Ascending aorta (tissue), 2 donors: Measurements from ENCODE around the gene PAX8. TPM values are rescaled to one million over a fixed set of nuclear protein-coding genes. Genes with fewer than 3 reads are reported as not detected.

Source experiments
- DNase-seq, 2 donors: peaks; one replicate each; pipeline ENCODE4 v3.0.0-alpha.2; 2019; ENCODE audit warnings: low spot score in 2 of 2
- H3K27ac ChIP-seq, 2 donors: fragments of 200-600 bp; sonication (generic); one replicate each; pipeline ENCODE4 v1.5.1; 2016 to 2017; ENCODE audit warnings: mild to moderate bottlenecking in 1 of 2
- H3K27me3 ChIP-seq: fragments of 200-600 bp; sonication (generic); one replicate; pipeline ENCODE4 v1.5.1; 2017
- H3K36me3 ChIP-seq, 2 donors: fragments of 200-600 bp; sonication (generic); one replicate each; pipeline ENCODE4 v1.5.1; 2016
- H3K4me1 ChIP-seq, 2 donors: fragments of 200-600 bp; sonication (generic); one replicate each; pipeline ENCODE4 v1.5.1; 2016 to 2017; ENCODE audit warnings: mild to moderate bottlenecking in 1 of 2
- H3K4me3 ChIP-seq, 2 donors: fragments of 200-600 bp; sonication (generic); one replicate each; pipeline ENCODE4 v1.5.1; 2016 to 2017; ENCODE audit warnings: mild to moderate bottlenecking in 1 of 2
- H3K9me3 ChIP-seq, 2 donors: fragments of 200-600 bp; sonication (generic); one replicate each; pipeline ENCODE4 v1.5.1; 2016
- CTCF ChIP-seq, 3 experiments: fragments of 200-600 bp in 2 of 3; fragments of 450-650 bp in 1 of 3; sonication (generic) in 2 of 3; IDR thresholded peaks; one replicate each; pipeline ENCODE4 v1.5.1; 2016 to 2019; ENCODE audit warnings: antibody characterized with exemption in 3 of 3, mild to moderate bottlenecking in 1 of 3, moderate library complexity in 1 of 3
- intact Hi-C: fragments of 100-400 bp; cut with DNase I; formaldehyde crosslinking; loops from one replicate; pipeline ENCODE4 v1.15.1; 2023
- total RNA-seq: library from RNA; depleted of rRNA; stranded (reverse); fragments of >200 nt; gene quantifications from one replicate; pipeline ENCODE4 v1.1.0, GENCODE V29; 2016

PAX8 gene
- total RNA-seq, 1 donor from 2014 or later, result 0.11 TPM

DNA sequence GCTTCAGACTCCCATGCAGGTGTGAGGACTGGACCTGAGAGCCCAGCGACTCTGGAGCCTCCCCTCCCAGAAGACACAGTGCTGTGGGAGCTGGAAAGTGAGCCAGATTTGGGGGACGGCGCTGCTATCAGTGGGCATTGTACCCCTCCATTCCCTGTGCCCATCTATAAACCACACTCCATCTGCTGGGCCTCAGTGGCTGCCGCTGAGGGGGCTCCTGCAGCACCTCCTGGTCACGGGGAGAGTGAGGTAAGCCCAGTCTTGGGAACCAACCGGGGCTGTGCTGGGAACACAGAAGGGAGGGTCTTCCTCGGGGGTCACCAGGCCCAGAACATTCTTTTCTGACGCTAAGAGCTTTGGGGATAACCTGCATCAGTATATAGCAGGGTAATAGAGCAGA lies 95.5 kb downstream of the PAX8 start:
- no peaks in the 10 kb centered on the region for H3K9me3 ChIP-seq
- no peak for DNase-seq
- no peaks in the 10 kb centered on the region for H3K36me3 ChIP-seq
- no peaks in the 10 kb centered on the region for H3K27me3 ChIP-seq
- TF ChIP-seq CTCF (IDR thresholded peaks at IDR 0.05), result no peak
- no peak overlapping the region for H3K4me3 ChIP-seq
- no peaks in the 10 kb centered on the region for H3K4me1 ChIP-seq
- no peak overlapping the region for H3K27ac ChIP-seq
- intact Hi-C loops, result no loop called here

DNA sequence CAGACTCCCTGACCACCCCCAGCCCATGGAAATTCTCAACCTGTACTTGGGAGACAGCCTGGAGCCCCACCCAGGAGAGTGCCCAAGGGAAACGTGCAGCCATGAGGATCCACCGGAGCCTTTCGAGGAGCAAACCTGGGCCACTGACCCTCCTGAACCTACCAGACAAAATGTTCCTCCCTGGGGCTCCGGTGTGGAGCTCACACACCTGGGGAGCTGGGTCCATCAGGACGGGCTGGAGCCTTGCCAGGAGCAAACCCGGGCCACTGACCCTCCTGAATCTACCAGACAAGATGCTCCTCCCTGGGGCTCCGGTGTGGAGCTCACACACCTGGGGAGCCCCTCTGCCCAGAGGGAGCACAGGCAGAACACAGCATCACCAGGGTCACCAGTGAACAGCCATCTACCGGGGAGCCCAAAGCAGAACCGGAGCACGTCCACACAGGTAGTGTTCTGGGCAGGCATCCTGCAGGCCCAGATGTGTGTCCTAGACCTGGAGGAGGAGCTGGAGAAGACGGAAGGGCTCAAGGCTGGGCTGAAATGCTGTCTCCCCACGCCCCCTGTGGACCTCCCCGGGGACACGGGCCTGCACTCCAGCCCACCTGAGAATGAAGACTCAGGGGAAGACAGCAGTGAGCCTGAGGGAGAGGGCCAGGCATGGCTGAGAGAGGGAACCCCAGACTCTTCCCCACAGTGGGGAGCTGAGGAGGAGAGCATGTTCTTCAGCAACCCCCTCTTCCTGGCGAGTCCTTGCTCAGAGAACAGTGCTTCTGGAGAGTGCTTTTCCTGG lies 96.1 kb downstream of the PAX8 start:
- H3K9me3 ChIP-seq, result no peaks in the 10 kb centered on the region

DNA sequence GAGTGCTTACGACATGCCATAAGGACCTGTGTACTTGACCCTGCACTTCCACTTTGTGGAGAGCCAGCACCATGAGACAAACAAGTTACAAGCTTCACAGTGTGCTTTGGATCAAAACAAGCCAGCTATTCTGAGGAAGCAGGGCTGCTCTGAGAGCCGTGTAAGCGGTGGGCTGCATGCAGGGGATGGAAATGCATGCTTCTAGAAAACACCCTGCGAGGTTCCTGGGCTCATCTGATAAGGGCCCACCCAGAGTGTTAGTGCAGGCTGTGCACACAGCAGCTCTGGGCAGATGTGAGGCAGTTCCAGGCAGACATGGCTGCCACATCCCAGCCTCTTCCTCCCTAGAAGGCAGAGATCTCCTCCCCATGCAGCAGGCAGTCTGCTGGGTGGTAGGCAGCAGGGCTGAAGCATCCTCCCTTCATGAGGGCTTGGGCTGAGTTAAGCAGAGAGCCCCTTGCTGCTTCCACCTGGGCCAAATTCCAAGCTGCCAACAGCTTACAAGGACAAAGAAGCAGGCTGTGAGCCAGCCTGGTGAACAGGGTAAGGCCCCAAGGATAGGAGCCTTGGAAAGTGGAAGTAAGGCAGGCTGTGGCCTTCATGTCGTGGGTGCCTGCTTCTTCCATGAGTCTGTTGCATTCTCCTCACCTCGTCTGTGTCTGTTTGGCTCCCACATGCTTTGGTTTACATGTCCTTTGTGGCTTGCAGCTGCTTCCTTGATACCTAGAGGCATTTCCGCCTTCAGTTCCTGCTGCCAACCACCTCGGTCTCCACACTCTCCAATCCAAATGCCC lies 97.3 kb downstream of the PAX8 start:
- Histone ChIP-seq H3K9me3 (no peaks in the 10 kb centered on the region), H3K36me3 (no peaks in the 10 kb centered on the region), H3K4me1 (no peaks in the 10 kb centered on the region), H3K4me3 (no peak overlapping the region), H3K27me3 (no peaks in the 10 kb centered on the region), H3K27ac (no peak overlapping the region)
- TF ChIP-seq CTCF (IDR thresholded peaks at IDR 0.05), result no peak
- no peak for DNase-seq
- intact Hi-C loops, result no loop called here

More for the DNA sequence above, 96.1 kb downstream of the PAX8 start:
- Histone ChIP-seq H3K4me1 (no peaks in the 10 kb centered on the region), H3K4me3 (no peak overlapping the region), H3K36me3 (no peaks in the 10 kb centered on the region), H3K27me3 (no peaks in the 10 kb centered on the region), H3K27ac (no peak overlapping the region)
- no peak for TF ChIP-seq CTCF (IDR thresholded peaks at IDR 0.05)
- DNase-seq, result no peak
- intact Hi-C loops, result no loop called here

DNA sequence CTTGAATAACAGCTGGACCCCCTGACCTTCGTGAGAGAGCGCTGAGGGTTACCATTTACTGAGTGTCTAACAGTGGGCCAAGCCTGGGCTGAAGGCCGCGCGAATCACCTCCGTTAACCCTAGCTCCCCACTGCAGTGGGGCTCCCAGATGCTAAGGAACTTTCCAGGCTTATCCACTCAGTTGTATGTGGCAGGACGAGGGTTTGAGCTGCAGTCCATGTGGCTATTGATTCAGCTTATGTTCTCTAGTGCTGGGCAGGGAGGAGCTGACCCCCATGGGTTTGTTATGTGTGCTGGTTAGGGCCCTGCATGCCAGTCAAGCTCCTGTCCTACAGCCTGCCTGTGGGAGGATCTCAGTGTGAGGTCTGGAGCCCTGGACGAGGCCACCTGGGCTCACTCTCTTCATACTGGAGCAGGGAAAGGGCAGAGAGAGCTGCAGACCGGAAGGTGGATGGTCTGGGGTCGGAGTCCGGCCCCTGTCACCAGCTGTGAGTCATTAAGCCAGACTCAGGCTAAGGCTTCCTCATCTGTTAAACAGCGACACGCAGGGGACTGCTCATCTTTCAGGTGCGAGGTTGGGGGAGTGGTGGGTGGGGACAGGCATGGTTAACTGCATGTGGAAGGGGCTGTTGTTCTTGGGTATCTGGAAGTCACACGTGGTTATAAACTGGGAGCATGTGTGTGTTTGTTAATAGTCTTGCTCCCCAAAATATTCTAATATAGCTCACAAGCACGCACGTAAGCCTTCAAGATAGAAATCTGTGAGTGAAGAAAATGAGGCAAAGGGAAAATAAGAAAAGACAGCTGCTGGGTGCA lies 98.4 kb downstream of the PAX8 start:
- H3K4me1 ChIP-seq, result no peaks in the 10 kb centered on the region
- H3K27ac ChIP-seq, result no peak overlapping the region
- no peak overlapping the region for H3K4me3 ChIP-seq
- no peaks in the 10 kb centered on the region for H3K9me3 ChIP-seq
- intact Hi-C loops, result no loop called here
- H3K27me3 ChIP-seq, result no peaks in the 10 kb centered on the region
- DNase-seq, result no peak
- no peak for TF ChIP-seq CTCF (IDR thresholded peaks at IDR 0.05)
- no peaks in the 10 kb centered on the region for H3K36me3 ChIP-seq

GRCh38 chr2:113179446-113180045 lies 99.2 kb downstream of the PAX8 start:
- intact Hi-C loops, result no loop called here
- no peaks in the 10 kb centered on the region for H3K4me1 ChIP-seq
- H3K27me3 ChIP-seq, result no peaks in the 10 kb centered on the region
- DNase-seq, result no peak
- TF ChIP-seq CTCF (IDR thresholded peaks at IDR 0.05), result no peak
- no peak overlapping the region for H3K27ac ChIP-seq
- H3K9me3 ChIP-seq, result no peaks in the 10 kb centered on the region
- no peak overlapping the region for H3K4me3 ChIP-seq
- no peaks in the 10 kb centered on the region for H3K36me3 ChIP-seq
